CD4-positive, alpha-beta T cell treated with Interleukin-21 for 1 hour (primary cell): Measurements from ENCODE around the gene TEKTIP1.

Source experiments
- DNase-seq: peaks from one replicate; pipeline ENCODE4 v3.0.0-alpha.2; 2020

The TEKTIP1 gene

DNA sequence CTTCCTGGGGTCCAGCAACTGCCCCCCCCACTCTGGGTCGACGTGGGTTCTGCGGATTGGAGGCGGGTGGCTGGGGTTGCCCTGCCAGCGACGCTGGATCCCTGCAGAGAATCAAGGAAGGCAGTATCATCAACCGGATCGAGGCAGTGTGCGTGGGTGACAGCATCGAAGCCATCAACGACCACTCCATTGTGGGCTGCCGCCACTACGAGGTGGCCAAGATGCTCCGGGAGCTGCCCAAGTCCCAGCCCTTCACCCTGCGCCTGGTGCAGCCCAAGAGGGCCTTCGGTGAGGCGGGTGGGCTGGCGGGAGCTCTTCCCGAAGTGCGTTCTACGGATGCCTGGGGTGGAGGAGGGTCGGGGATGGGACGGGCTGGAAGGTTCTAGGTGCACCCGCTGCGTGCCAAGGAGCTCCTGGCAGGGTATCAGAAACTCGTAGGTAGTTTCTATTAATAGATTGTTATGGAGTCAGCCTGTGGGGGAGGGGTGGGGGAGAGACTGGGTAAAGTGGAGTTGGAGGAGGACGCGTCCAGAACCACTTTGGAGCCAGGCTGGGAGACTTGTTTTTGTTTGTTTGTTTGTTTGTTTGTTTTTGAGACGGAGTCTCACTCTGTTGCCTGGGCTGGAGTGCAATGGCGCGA, 47.9 kb downstream of the TEKTIP1 start:
- no peak for DNase-seq

DNA sequence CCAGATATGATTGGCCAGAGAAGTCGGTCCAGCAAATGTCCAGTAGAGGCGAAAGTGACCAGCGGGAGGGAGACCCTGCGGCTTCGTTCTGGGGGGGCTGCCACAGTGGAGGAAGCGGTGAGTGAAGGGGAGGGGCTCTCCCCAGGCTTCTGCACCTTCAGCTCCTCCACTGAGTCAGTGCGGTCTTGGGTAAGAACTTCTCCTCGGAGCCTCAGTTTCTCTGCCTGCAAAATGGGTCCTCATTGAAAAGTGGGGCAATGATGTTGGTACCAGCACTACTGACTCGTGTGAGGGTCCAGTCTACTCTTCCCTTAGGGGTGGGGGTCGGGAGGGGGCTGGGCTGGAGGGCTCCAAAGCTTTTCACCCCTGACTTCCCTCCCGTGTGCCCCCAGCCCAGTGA, 50.5 kb downstream of the TEKTIP1 start:
- no peak for DNase-seq

DNA sequence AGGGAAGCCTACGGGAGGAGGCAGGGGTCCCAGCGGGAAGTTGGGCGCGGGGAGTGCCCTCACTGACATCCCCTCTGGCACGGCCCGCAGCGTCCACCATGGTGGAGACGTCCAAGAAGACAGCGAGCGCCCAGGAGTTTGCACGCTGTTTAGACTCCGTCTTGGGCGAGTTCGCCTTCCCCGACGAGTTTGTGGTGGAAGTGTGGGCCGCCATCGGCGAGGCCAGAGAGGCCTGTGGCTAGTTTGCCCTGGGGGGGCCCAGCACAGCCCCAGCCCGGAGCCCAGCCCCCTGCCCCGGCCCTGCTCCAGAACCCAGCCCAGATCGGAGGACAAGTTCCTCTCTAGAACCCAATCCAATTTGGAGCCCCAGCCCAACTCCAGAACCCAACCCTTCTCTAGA, 51.0 kb downstream of the TEKTIP1 start:
- DNase-seq: no peak

DNA sequence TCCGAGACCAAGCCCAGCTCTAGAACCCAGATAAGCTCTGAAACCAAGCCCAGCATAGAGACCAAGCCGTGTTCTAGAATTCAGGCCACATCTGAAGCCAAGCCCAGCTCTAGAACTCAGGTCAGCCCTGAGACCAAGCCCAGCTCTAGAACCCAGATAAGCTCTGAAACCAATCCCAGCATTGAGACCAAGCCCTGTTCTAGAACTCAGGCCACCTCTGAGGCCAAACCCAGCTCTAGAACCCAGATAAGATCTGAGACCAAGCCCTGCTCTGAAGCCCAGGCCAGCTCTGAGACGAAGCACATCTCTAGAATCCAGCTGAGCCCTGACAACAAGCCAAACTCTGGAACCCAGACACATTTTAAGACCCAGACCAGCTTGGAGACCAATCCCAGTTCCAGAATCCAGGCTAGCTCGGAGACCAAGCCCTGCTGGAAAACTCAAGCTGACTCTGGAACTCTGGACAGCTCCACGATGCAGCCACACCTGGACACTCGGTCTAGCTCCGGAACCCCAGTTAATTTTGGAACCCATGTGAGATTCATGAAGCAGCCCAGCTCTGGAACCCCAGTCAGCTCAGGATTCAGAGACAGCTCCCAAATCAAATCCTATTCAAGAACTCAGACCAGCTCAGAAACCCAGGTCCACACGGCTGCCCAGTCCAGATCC, 52.2 kb downstream of the TEKTIP1 start:
- no peak for DNase-seq

DNA sequence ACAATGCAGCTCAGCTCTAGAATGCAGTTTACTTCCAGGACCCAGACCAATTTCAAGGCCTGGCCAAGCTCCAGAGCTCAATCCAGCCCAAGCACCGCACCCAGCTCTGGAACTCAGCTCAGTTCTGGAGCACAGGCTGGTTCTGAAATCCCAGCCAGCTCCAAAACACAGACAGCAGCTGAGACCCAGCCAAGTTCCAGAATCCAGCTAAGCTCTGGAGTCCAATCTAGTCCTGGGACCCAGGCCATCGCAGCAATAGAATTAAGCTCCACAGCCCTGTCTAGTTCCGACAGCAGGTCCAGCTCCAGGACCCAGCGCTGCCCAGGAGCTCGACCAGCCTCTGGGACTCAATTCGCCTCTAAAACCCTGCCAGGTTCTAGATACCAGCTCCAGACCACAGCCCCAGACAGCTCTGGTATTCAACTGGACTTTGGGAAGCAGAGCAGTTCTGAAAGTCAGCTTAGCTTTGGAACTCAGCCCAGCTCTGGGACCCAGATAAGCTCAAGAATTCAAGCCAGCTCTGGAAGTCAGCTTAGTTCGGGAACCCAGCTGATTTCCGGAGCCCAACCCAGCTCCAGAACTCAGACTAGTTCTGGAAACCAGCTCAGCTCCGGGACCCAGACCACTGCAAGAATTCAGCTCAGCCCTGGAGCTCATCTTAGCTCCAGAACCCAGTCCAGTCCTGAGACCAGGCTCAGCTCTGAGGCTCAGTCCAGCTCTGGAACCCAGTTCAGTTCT, 53.1 kb downstream of the TEKTIP1 start:
- DNase-seq: no peak

DNA sequence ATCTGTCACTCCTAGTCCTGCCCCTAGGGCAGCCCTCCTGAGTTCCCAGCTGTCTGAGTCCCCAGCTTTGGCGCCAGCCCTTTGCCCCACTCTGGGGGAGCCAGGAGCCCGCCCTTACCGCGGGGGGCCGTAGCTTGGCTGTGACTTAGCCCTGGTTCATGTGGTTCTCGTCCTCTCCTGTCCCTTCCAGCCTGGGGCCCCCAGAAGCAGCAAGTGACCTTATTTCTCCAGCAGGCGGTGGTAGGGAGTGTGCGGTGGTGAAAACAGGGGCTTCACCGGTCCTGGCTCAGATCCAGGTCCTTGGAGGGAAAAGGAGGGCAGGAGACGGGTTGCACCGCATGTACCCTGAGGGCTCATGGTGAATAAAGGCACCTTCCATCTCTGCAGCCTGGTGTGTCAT, 54.2 kb downstream of the TEKTIP1 start:
- no peak for DNase-seq
